Fibroblast of the aortic adventitia (primary cell): ENCODE data around the gene RHOA. TPM values are rescaled to one million over a fixed set of nuclear protein-coding genes. Genes with fewer than 3 reads are reported as not detected.
"Not testable (repeated sequence)": the region's sequence is repeated elsewhere in the genome, so short reads cannot be mapped to it uniquely, and the experiment has no call there.

Source experiments
- DNase-seq: peaks from one replicate; pipeline ENCODE4 v3.0.0-alpha.2; 2010; ENCODE audit warnings: low read depth
- H3K4me3 ChIP-seq: 2 replicates; pipeline ENCODE4 v1.5.1; 2011; ENCODE audit warnings: low read depth, mild to moderate bottlenecking, control low read depth, low read length, moderate library complexity
- CTCF ChIP-seq: IDR thresholded peaks from 2 replicates; pipeline ENCODE4 v1.5.1; 2011; ENCODE audit warnings: mild to moderate bottlenecking, low read length, control low read depth, inconsistent platforms; ENCODE audit not compliant: insufficient read depth
- total RNA-seq: library from RNA; depleted of rRNA; stranded (reverse); fragments of >200 nt; gene quantifications from 2 replicates; pipeline ENCODE4 v1.2.3, GENCODE V29; 2012; ENCODE audit warnings: low replicate concordance

RHOA gene
- total RNA-seq, 1 donor: 643 TPM

- DNase-seq: no peak
- no peak for TF ChIP-seq CTCF
- H3K4me3 ChIP-seq: no peak overlapping the region
Measured at GRCh38 chr3:49403891-49404290, 7.9 kb downstream of the RHOA start.

GRCh38 chr3:49401766-49402165 is 10.0 kb downstream of the RHOA start:
- no peak overlapping the region for H3K4me3 ChIP-seq
- DNase-seq: no peak
- TF ChIP-seq CTCF: no peak

- DNase-seq: no peak
- no peak for TF ChIP-seq CTCF
- no peak overlapping the region for H3K4me3 ChIP-seq
Measured at GRCh38 chr3:49399461-49399860, 12.3 kb downstream of the RHOA start.

GRCh38 chr3:49397470-49397869 is 14.3 kb downstream of the RHOA start:
- peak; percentile 73 for DNase-seq
- H3K4me3 ChIP-seq: no peak overlapping the region
- TF ChIP-seq CTCF: no peak

GRCh38 chr3:49391310-49391709 is 20.5 kb downstream of the RHOA start:
- DNase-seq, H3K4me3 ChIP-seq: not testable (repeated sequence)

GRCh38 chr3:49389297-49389696 is 22.5 kb downstream of the RHOA start:
- no peak overlapping the region for H3K4me3 ChIP-seq
- DNase-seq: no peak
- no peak for TF ChIP-seq CTCF

- DNase-seq: no peak
- H3K4me3 ChIP-seq: no peak overlapping the region
- TF ChIP-seq CTCF: no peak
Measured at GRCh38 chr3:49388289-49388820, 23.4 kb downstream of the RHOA start.

- no peak overlapping the region for H3K4me3 ChIP-seq
- TF ChIP-seq CTCF: no peak
- DNase-seq: no peak
Measured at GRCh38 chr3:49387721-49388120, 24.1 kb downstream of the RHOA start.
